ENCODE measurements around the gene TRIP11.

- no peak for TF ChIP-seq EP300 (IDR thresholded peaks at IDR 0.05; ENCODE audit: borderline replicate concordance)
- no peak for TF ChIP-seq TEAD4 (IDR thresholded peaks at IDR 0.05)
- no peak for TF ChIP-seq TCF12 (IDR thresholded peaks at IDR 0.05; ENCODE audit: low read depth)
- no peak for TF ChIP-seq RAD21 (IDR thresholded peaks at IDR 0.05; ENCODE audit: low read depth)
- TF ChIP-seq MAX (IDR thresholded peaks at IDR 0.05), result no peak
Measured at GRCh38 chr14:91985008-91985407, 54.9 kb downstream of the TRIP11 start.

Data from Ishikawa (cell line).